MM.1S (cell line): ENCODE measurements around the gene SPESP1.

Experiments
- CTCF ChIP-seq: fragments of 300-600 bp; sonication (generic); IDR thresholded peaks from 2 replicates; pipeline ENCODE4 v1.5.1; 2016; ENCODE audit warnings: antibody characterized with exemption, low read length, mixed read lengths
- EZH2 ChIP-seq: fragments of 300-600 bp; sonication (generic); optimal IDR thresholded peaks from 2 replicates; pipeline ENCODE3; 2017; ENCODE audit warnings: low read depth, mild to moderate bottlenecking, antibody characterized with exemption, low read length, mixed read lengths
- EZH2phosphoT487 ChIP-seq: fragments of 300-600 bp; sonication (generic); IDR thresholded peaks from 2 replicates; pipeline ENCODE4 v1.6.1; 2018; ENCODE audit warnings: antibody characterized with exemption, low read length

GRCh38 chr15:68885070-68885469, 45.3 kb upstream of the SPESP1 start:
- TF ChIP-seq CTCF (no peak), EZH2 (no peak), EZH2phosphoT487 (no peak)
